ENCODE results near the gene ABHD11. TPM values are rescaled to one million over a fixed set of nuclear protein-coding genes. Genes with fewer than 3 reads are reported as not detected.

The ABHD11 gene
- total and polyA plus RNA-seq, 2 experiments from 2014 or later, result 18.7 to 24.6 TPM

DNA sequence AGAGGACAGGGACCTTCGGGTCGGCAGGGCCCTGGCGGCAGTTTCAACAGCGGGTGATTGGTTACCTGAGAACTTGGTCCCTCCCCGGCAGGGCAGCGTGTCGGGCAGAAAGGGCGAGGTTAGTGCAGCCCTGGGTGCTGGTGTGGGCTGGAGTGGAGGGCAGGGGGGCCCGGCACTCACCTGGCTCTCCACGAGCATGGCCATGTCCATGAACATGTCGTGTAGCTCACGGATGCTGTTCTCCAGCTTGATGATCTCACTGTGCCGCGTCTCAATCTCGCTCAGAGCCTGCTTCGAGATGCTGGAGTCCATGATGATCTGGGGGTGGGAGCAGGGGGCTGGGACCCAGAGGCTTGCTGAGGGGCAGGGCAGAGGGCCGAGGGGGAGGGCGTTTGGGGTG is 35.9 kb downstream of the ABHD11 start:
- Histone ChIP-seq H2AFZ (no peak overlapping the region), H3K27me3 (ENCODE audit: insufficient read depth) (no peaks in the 10 kb centered on the region), H3K79me2 (replicated peaks; ENCODE audit: insufficient read depth) (no peaks in the 10 kb centered on the region), H4K20me1 (replicated peaks; ENCODE audit: insufficient read depth) (no peaks in the 10 kb centered on the region), H3K9me2 (ENCODE audit: insufficient read depth) (no peaks in the 10 kb centered on the region), H3F3A (replicated peaks; ENCODE audit: low read depth) (0 out of 2 replicates have a peak, but pooled peaks cover 8% of the 10 kb centered on the region), H3K4me2 (no peak overlapping the region), H3K36me3 (ENCODE audit: insufficient read depth) (peaks cover 7% of the 10 kb centered on the region), H3K4me1 (ENCODE audit: insufficient read depth) (peaks cover 15% of the 10 kb centered on the region), H3K27ac (ENCODE audit: low read depth) (no peak overlapping the region), H3K4me3 (no peak overlapping the region)
- DNase-seq (ENCODE audit: low spot score), result no peak
- TF ChIP-seq, protein P1, sequence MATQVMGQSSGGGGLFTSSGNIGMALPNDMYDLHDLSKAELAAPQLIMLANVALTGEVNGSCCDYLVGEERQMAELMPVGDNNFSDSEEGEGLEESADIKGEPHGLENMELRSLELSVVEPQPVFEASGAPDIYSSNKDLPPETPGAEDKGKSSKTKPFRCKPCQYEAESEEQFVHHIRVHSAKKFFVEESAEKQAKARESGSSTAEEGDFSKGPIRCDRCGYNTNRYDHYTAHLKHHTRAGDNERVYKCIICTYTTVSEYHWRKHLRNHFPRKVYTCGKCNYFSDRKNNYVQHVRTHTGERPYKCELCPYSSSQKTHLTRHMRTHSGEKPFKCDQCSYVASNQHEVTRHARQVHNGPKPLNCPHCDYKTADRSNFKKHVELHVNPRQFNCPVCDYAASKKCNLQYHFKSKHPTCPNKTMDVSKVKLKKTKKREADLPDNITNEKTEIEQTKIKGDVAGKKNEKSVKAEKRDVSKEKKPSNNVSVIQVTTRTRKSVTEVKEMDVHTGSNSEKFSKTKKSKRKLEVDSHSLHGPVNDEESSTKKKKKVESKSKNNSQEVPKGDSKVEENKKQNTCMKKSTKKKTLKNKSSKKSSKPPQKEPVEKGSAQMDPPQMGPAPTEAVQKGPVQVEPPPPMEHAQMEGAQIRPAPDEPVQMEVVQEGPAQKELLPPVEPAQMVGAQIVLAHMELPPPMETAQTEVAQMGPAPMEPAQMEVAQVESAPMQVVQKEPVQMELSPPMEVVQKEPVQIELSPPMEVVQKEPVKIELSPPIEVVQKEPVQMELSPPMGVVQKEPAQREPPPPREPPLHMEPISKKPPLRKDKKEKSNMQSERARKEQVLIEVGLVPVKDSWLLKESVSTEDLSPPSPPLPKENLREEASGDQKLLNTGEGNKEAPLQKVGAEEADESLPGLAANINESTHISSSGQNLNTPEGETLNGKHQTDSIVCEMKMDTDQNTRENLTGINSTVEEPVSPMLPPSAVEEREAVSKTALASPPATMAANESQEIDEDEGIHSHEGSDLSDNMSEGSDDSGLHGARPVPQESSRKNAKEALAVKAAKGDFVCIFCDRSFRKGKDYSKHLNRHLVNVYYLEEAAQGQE (IDR thresholded peaks at IDR 0.05; ENCODE audit: unreplicated experiment), result no peak
- TF ChIP-seq ZNF114 (CRISPR knock-in tag; IDR thresholded peaks at IDR 0.05), result no peak
- no peak for TF ChIP-seq ZNF331 (CRISPR knock-in tag; IDR thresholded peaks at IDR 0.05; ENCODE audit: low read depth)
- TF ChIP-seq JUNB (IDR thresholded peaks at IDR 0.05; ENCODE audit: unreplicated experiment), result no peak
- TF ChIP-seq CREB1 (CRISPR knock-in tag; IDR thresholded peaks at IDR 0.05; ENCODE audit: low read depth), result no peak
- TF ChIP-seq EZH2phosphoT487 (IDR thresholded peaks at IDR 0.05; ENCODE audit: unreplicated experiment), result no peak
- TF ChIP-seq EZH2 (IDR thresholded peaks at IDR 0.05; ENCODE audit: low read depth, unreplicated experiment), result no peak
- TF ChIP-seq STAT1 (IDR thresholded peaks at IDR 0.05; ENCODE audit: unreplicated experiment), result no peak
- Mint-ChIP-seq H3K4me1 (peaks cover 33% of the 10 kb centered on the region), H3K4me3 (no peak overlapping the region; the same call in 2 of the 3 replicates), H3K27me3 (ENCODE audit: insufficient read depth, low read depth, poor library complexity) (peaks cover 23% of the 10 kb centered on the region), H3K27ac (no peak overlapping the region), H3K36me3 (ENCODE audit: low read depth) (peaks cover 24% of the 10 kb centered on the region), H3K9me3 (no peaks in the 10 kb centered on the region; the same call in 2 of the 3 replicates)
- ATAC-seq, result no peak

GRCh38 chr7:73702226-73702625 is 36.4 kb downstream of the ABHD11 start:
- no peak overlapping the region for H3K4me2 ChIP-seq
- H3K79me2 ChIP-seq (replicated peaks; ENCODE audit: insufficient read depth), result no peaks in the 10 kb centered on the region
- no peaks in the 10 kb centered on the region for H3K9me2 ChIP-seq (ENCODE audit: insufficient read depth)
- no peak overlapping the region for H2AFZ ChIP-seq
- H3K27me3 ChIP-seq (ENCODE audit: insufficient read depth), result no peaks in the 10 kb centered on the region
- peaks cover 7% of the 10 kb centered on the region for H3K36me3 ChIP-seq (ENCODE audit: insufficient read depth)
- peaks cover 28% of the 10 kb centered on the region for H3K36me3 Mint-ChIP-seq (ENCODE audit: low read depth)
- peaks cover 15% of the 10 kb centered on the region for H3K4me1 ChIP-seq (ENCODE audit: insufficient read depth)
- no peaks in the 10 kb centered on the region for H4K20me1 ChIP-seq (replicated peaks; ENCODE audit: insufficient read depth)
- H3K4me3 ChIP-seq, result no peak overlapping the region
- peaks cover 23% of the 10 kb centered on the region for H3K27me3 Mint-ChIP-seq (ENCODE audit: insufficient read depth, low read depth, poor library complexity)
- 0 out of 2 replicates have a peak, but pooled peaks cover 8% of the 10 kb centered on the region for H3F3A ChIP-seq (replicated peaks; ENCODE audit: low read depth)
- no peaks in the 10 kb centered on the region; the same call in 2 of the 3 replicates for H3K9me3 Mint-ChIP-seq
- H3K4me1 Mint-ChIP-seq, result peaks cover 33% of the 10 kb centered on the region
- no peak overlapping the region for H3K27ac ChIP-seq (ENCODE audit: low read depth)
- DNase-seq (ENCODE audit: low spot score) (no peak), ATAC-seq (no peak)
- no peak overlapping the region for H3K27ac Mint-ChIP-seq
- no peak overlapping the region; the same call in 2 of the 3 replicates for H3K4me3 Mint-ChIP-seq
- TF ChIP-seq STAT1 (IDR thresholded peaks at IDR 0.05; ENCODE audit: unreplicated experiment) (no peak), EZH2phosphoT487 (IDR thresholded peaks at IDR 0.05; ENCODE audit: unreplicated experiment) (no peak), CREB1 (CRISPR knock-in tag; IDR thresholded peaks at IDR 0.05; ENCODE audit: low read depth) (no peak), ZNF114 (CRISPR knock-in tag; IDR thresholded peaks at IDR 0.05) (no peak), EZH2 (IDR thresholded peaks at IDR 0.05; ENCODE audit: low read depth, unreplicated experiment) (no peak), ZNF331 (CRISPR knock-in tag; IDR thresholded peaks at IDR 0.05; ENCODE audit: low read depth) (no peak)
- TF ChIP-seq, protein P1 (IDR thresholded peaks at IDR 0.05; ENCODE audit: unreplicated experiment), result no peak
- TF ChIP-seq, protein P2, sequence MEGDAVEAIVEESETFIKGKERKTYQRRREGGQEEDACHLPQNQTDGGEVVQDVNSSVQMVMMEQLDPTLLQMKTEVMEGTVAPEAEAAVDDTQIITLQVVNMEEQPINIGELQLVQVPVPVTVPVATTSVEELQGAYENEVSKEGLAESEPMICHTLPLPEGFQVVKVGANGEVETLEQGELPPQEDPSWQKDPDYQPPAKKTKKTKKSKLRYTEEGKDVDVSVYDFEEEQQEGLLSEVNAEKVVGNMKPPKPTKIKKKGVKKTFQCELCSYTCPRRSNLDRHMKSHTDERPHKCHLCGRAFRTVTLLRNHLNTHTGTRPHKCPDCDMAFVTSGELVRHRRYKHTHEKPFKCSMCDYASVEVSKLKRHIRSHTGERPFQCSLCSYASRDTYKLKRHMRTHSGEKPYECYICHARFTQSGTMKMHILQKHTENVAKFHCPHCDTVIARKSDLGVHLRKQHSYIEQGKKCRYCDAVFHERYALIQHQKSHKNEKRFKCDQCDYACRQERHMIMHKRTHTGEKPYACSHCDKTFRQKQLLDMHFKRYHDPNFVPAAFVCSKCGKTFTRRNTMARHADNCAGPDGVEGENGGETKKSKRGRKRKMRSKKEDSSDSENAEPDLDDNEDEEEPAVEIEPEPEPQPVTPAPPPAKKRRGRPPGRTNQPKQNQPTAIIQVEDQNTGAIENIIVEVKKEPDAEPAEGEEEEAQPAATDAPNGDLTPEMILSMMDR (conservative IDR thresholded peaks at IDR 0.05; ENCODE audit: low read depth in 2 of 2), result no peak

All from GM23338 (cell line).